ENCODE results near the gene PPP1R7.

PPP1R7 gene

GRCh38 chr2:241121008-241121407, 29.3 kb upstream of the PPP1R7 start:
- no peak for DNase-seq (ENCODE audit: low read depth)

GRCh38 chr2:241122376-241123002, 27.8 kb upstream of the PPP1R7 start:
- DNase-seq (ENCODE audit: low read depth): no peak

- no peak for DNase-seq (ENCODE audit: low read depth)
Measured at GRCh38 chr2:241123816-241124536, 26.3 kb upstream of the PPP1R7 start.

- no peak for DNase-seq (ENCODE audit: low read depth)
Measured at GRCh38 chr2:241125626-241126025, 24.6 kb upstream of the PPP1R7 start.

- DNase-seq (ENCODE audit: low read depth): no peak
Measured at GRCh38 chr2:241126201-241126611, 24.1 kb upstream of the PPP1R7 start.

- DNase-seq (ENCODE audit: low read depth): no peak
Measured at GRCh38 chr2:241126771-241127202, 23.5 kb upstream of the PPP1R7 start.

GRCh38 chr2:241128266-241128665, 22.0 kb upstream of the PPP1R7 start:
- no peak for DNase-seq (ENCODE audit: low read depth)

- no peak for DNase-seq (ENCODE audit: low read depth)
Measured at GRCh38 chr2:241129086-241129871, 21.0 kb upstream of the PPP1R7 start.

GRCh38 chr2:241130316-241130715, 20.0 kb upstream of the PPP1R7 start:
- DNase-seq (ENCODE audit: low read depth): no peak

- DNase-seq (ENCODE audit: low read depth): no peak
Measured at GRCh38 chr2:241131531-241131930, 18.7 kb upstream of the PPP1R7 start.

- no peak for DNase-seq (ENCODE audit: low read depth)
Measured at GRCh38 chr2:241132538-241133435, 17.5 kb upstream of the PPP1R7 start.

- no peak for DNase-seq (ENCODE audit: low read depth)
Measured at GRCh38 chr2:241133436-241133820, 16.8 kb upstream of the PPP1R7 start.

- DNase-seq (ENCODE audit: low read depth): no peak
Measured at GRCh38 chr2:241134711-241135110, 15.6 kb upstream of the PPP1R7 start.

- DNase-seq (ENCODE audit: low read depth): no peak
Measured at GRCh38 chr2:241135737-241136136, 14.5 kb upstream of the PPP1R7 start.

GRCh38 chr2:241136191-241136590, 14.1 kb upstream of the PPP1R7 start:
- no peak for DNase-seq (ENCODE audit: low read depth)

GRCh38 chr2:241136661-241137260, 13.5 kb upstream of the PPP1R7 start:
- no peak for DNase-seq (ENCODE audit: low read depth)

GRCh38 chr2:241137276-241138190, 12.7 kb upstream of the PPP1R7 start:
- DNase-seq (ENCODE audit: low read depth): no peak

GRCh38 chr2:241138471-241138870, 11.8 kb upstream of the PPP1R7 start:
- no peak for DNase-seq (ENCODE audit: low read depth)

GRCh38 chr2:241139531-241140444, 10.5 kb upstream of the PPP1R7 start:
- DNase-seq (ENCODE audit: low read depth): no peak

Data from activated T-cell treated with anti-CD3 and anti-CD28 coated beads for 48 hours (primary cell).